Transverse colon (tissue), 4 donors: ENCODE data around the gene ZNF367. TPM values are rescaled to one million over a fixed set of nuclear protein-coding genes. Genes with fewer than 3 reads are reported as not detected.

Experiments used
- DNase-seq: peaks from one replicate; pipeline ENCODE4 v3.0.0-alpha.2; 2019
- H3K27ac ChIP-seq, 4 donors: fragments of 200-600 bp; sonication (generic); 2 replicates each; pipeline ENCODE4 v1.5.1; 2016 to 2018; ENCODE audit warnings: inconsistent platforms in 4 of 4
- H3K27me3 ChIP-seq: fragments of 200-600 bp; sonication (generic); 2 replicates; pipeline ENCODE4 v1.5.1; 2017; ENCODE audit warnings: inconsistent platforms
- H3K36me3 ChIP-seq, 4 donors: fragments of 200-600 bp; sonication (generic); 2 replicates each; pipeline ENCODE4 v1.5.1; 2017 to 2019; ENCODE audit warnings: inconsistent platforms in 4 of 4
- H3K4me1 ChIP-seq, 4 donors: fragments of 200-600 bp; sonication (generic); 2 replicates each; pipeline ENCODE4 v1.5.1; 2017 to 2020; ENCODE audit warnings: inconsistent platforms in 4 of 4
- H3K4me3 ChIP-seq, 4 donors: fragments of 200-600 bp; sonication (generic); 1 replicate in 1 of 4; 2 replicates in 3 of 4; pipeline versions ENCODE4 v1.5.1 to v1.6.1; 2017 to 2019; ENCODE audit warnings: inconsistent platforms in 4 of 4
- H3K9me3 ChIP-seq, 2 donors: fragments of 200-600 bp; sonication (generic); 2 replicates each; pipeline ENCODE4 v1.5.1; 2017 to 2019; ENCODE audit warnings: inconsistent platforms in 2 of 2
- CTCF ChIP-seq, 5 experiments: fragments of 200-600 bp in 3 of 5; fragments of 450-650 bp in 2 of 5; sonication (generic) in 3 of 5; IDR thresholded peaks; 1 replicate in 2 of 5; 2 replicates in 3 of 5; pipeline ENCODE4 v1.5.1; 2016 to 2017; ENCODE audit warnings: antibody characterized with exemption in 5 of 5, inconsistent platforms in 3 of 5, mild to moderate bottlenecking in 2 of 5, moderate library complexity in 1 of 5
- EP300 ChIP-seq: sonication (generic); formaldehyde crosslinking; IDR thresholded peaks from one replicate; pipeline ENCODE4 v1.6.1; 2017; ENCODE audit warnings: antibody characterized with exemption, low read depth
- POLR2A ChIP-seq: fragments of 450-650 bp; IDR thresholded peaks from one replicate; pipeline ENCODE4 v1.6.1; 2016; ENCODE audit warnings: antibody characterized with exemption, mild to moderate bottlenecking, moderate library complexity
- POLR2AphosphoS5 ChIP-seq, 3 donors: sonication (generic); formaldehyde crosslinking; IDR thresholded peaks; one replicate each; pipeline ENCODE4 v1.6.1; 2016; ENCODE audit warnings: antibody characterized with exemption in 3 of 3
- WGBS, 2 donors: methylation state at CpG; one replicate each; pipeline ENCODE4 v1.1.5; 2018; ENCODE audit warnings: low coverage in 1 of 2; 5-methylcytosine and 5-hydroxymethylcytosine counted together
- in situ Hi-C, 4 donors: fragments of 200-750 bp; cut with MboI; loops; one replicate each; pipeline versions ENCODE4 v1.15.0 to v1.15.1; 2017; ENCODE audit warnings: low sequenced_read_pairs in 3 of 4, low pct_ligation_motif_present in 1 of 4, low pct_unique_long_range_greater_than_20kb in 1 of 4
- intact Hi-C: fragments of 100-400 bp; cut with DNase I; formaldehyde crosslinking; loops from one replicate; pipeline ENCODE4 v1.15.1; 2023; ENCODE audit warnings: low total_unique reads
- total RNA-seq, 4 donors: library from RNA; depleted of rRNA; stranded (reverse); fragments of >200 nt; gene quantifications; one replicate each; pipeline ENCODE4 v1.1.0, GENCODE V29; 2016

ZNF367 gene
- total RNA-seq, 4 donors from 2014 or later, result 1.2 to 2.1 (median 1.4) TPM; not detected in 1

- no peak for DNase-seq
- H3K27ac ChIP-seq, result no peak overlapping the region
- TF ChIP-seq POLR2AphosphoS5 (IDR thresholded peaks at IDR 0.05) (no peak), EP300 (no peak), CTCF (IDR thresholded peaks at IDR 0.05) (no peak), POLR2A (no peak)
- no peaks in the 10 kb centered on the region for H3K9me3 ChIP-seq
- H3K36me3 ChIP-seq, result no peaks in the 10 kb centered on the region
- no peak overlapping the region for H3K4me3 ChIP-seq
- in situ Hi-C loops (no loop called here), intact Hi-C loops (no loop called here)
- H3K4me1 ChIP-seq, result peaks cover 5 to 51% (median 23%) of the 10 kb centered on the region in 4 donors
- 96% methylated on average over 11 of the region's 11 CpGs; no CpG with 5 or more reads in 1 of the 2 donors for WGBS, 2 donors
- no peaks in the 10 kb centered on the region for H3K27me3 ChIP-seq
Measured at GRCh38 chr9:96388144-96388543, 30.0 kb downstream of the ZNF367 start.

GRCh38 chr9:96386157-96386556 is 32.0 kb downstream of the ZNF367 start:
- peak overlapping the region in 2 of 4 donors; percentile 5 to 92 for H3K27ac ChIP-seq
- intact Hi-C loops, result no loop called here
- no peaks in the 10 kb centered on the region for H3K27me3 ChIP-seq
- H3K9me3 ChIP-seq, result no peaks in the 10 kb centered on the region
- H3K4me1 ChIP-seq, result peaks cover 5 to 54% (median 29%) of the 10 kb centered on the region in 4 donors
- no peak for TF ChIP-seq EP300
- TF ChIP-seq POLR2AphosphoS5 (IDR thresholded peaks at IDR 0.05), result no peak
- no peak for TF ChIP-seq POLR2A
- TF ChIP-seq CTCF (IDR thresholded peaks at IDR 0.05), result no peak
- H3K4me3 ChIP-seq, result no peak overlapping the region
- in situ Hi-C loops, result no loop called here
- no peaks in the 10 kb centered on the region for H3K36me3 ChIP-seq
- DNase-seq, result no peak

- Histone ChIP-seq H3K27me3 (no peaks in the 10 kb centered on the region), H3K9me3 (no peaks in the 10 kb centered on the region), H3K27ac (peak within 1 kb of the TSS; percentile 87 to 94 (median 91)), H3K4me3 (peak within 1 kb of the TSS; percentile 47 to 90 (median 78)), H3K36me3 (no peaks in the 10 kb centered on the region), H3K4me1 (peaks cover 5 to 64% (median 34%) of the 10 kb centered on the region in 4 donors)
- 2 to 20% methylated on average over 1 to 64 of the region's 73 CpGs for WGBS, 2 donors
- in situ Hi-C loops (no loop called here), intact Hi-C loops (no loop called here)
- TF ChIP-seq POLR2AphosphoS5 (IDR thresholded peaks at IDR 0.05), result peak in 2 of 3 donors; percentile 75 to 76
- no peak for TF ChIP-seq EP300
- no peak for TF ChIP-seq CTCF (IDR thresholded peaks at IDR 0.05)
- TF ChIP-seq POLR2A, result peak; percentile 60
- DNase-seq, result peak; percentile 87
Measured at GRCh38 chr9:96383165-96383942, 34.8 kb downstream of the ZNF367 start, which contains the start of gene SLC35D2. Gene SLC35D2, minus strand, starts transcription at chr9:96383711. Its CDS starts 77 bp downstream, at chr9:96383634.

- in situ Hi-C loops, result no loop called here
- Histone ChIP-seq H3K4me1 (peaks cover 8 to 70% (median 39%) of the 10 kb centered on the region in 4 donors), H3K4me3 (peak overlapping the region; percentile 47 to 90 (median 78)), H3K27me3 (no peaks in the 10 kb centered on the region), H3K9me3 (no peaks in the 10 kb centered on the region), H3K27ac (peak overlapping the region; percentile 87 to 94 (median 91)), H3K36me3 (no peaks in the 10 kb centered on the region)
- TF ChIP-seq POLR2AphosphoS5 (IDR thresholded peaks at IDR 0.05), result no peak
- no peak for TF ChIP-seq POLR2A
- no peak for TF ChIP-seq EP300
- no peak for TF ChIP-seq CTCF (IDR thresholded peaks at IDR 0.05)
- WGBS, 2 donors, result 41 to 42% methylated on average over 2 to 7 of the region's 7 CpGs
- DNase-seq, result no peak
- intact Hi-C loops, result no loop called here
Measured at GRCh38 chr9:96382839-96383164, 35.4 kb downstream of the ZNF367 start.
